Measurements from ENCODE around the gene FOXA2.

GRCh38 chr20:22548040-22548439 is 36.3 kb downstream of the FOXA2 start:
- TF ChIP-seq CTCF (IDR thresholded peaks at IDR 0.05) (no peak), POLR2A (IDR thresholded peaks at IDR 0.05) (no peak)
